Spleen (tissue), 7 donors: ENCODE results near the gene KDM4B.

Experiments used
- POLR2A ChIP-seq, 3 donors: fragments of 450-650 bp; IDR thresholded peaks; one replicate each; pipeline ENCODE4 v1.5.1; 2017; ENCODE audit warnings: antibody characterized with exemption in 3 of 3, mild to moderate bottlenecking in 1 of 3
- POLR2AphosphoS5 ChIP-seq, 3 donors: sonication (generic); formaldehyde crosslinking; IDR thresholded peaks; one replicate each; pipeline ENCODE4 v1.5.1; 2017; ENCODE audit warnings: antibody characterized with exemption in 3 of 3
- TF ChIP-seq, protein P1 (sequence below), 11 experiments: fragments of 200-600 bp in 7 of 11; fragments of 450-650 bp in 4 of 11; sonication (generic) in 4 of 11; IDR thresholded peaks in 8 of 11; conservative IDR thresholded peaks in 3 of 11; 1 replicate in 7 of 11; 2 replicates in 4 of 11; pipeline versions ENCODE4 v1.4.0 to v1.8.0; 2016 to 2021; ENCODE audit warnings: antibody characterized with exemption in 11 of 11, inconsistent platforms in 4 of 11, mild to moderate bottlenecking in 1 of 11
- donor health status: DM: no; HTN: no; CAD: no; lungs with moderate emphysema.
- donor health status: DM: no; HTN: no; CAD: no.
- donor health status: DM: no; HTN: no; CAD: no.

DNA sequence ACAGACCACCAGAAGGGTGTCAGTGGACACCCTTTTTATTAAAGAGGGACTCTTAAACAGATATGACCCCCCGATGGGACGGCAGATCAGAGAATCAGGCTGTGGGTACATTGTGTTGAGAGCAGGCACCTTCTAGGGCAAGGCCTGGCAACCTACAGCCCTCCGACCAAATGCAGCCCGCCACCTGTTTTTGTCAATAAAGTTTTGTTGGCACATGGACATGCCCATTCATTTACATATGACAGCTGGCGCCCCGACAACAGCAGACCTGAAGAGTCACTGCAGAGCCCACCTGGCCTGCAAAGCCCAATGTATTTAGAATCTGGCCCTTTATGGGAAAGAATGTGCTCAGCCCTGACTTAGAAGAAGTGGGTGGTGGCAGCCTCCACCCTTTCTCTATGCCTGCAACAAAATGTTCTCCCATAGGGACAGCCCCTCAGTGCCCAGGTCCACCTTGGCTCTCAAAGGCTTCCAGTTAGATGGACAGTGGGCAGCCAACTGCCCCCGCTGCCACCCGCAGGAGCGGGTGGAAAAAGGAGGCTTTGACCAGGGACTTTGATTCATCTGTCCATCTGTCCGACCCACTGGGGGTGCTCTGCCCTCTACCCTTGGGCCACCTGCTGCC is 186.8 kb downstream of the KDM4B start:
- TF ChIP-seq, protein P1, sequence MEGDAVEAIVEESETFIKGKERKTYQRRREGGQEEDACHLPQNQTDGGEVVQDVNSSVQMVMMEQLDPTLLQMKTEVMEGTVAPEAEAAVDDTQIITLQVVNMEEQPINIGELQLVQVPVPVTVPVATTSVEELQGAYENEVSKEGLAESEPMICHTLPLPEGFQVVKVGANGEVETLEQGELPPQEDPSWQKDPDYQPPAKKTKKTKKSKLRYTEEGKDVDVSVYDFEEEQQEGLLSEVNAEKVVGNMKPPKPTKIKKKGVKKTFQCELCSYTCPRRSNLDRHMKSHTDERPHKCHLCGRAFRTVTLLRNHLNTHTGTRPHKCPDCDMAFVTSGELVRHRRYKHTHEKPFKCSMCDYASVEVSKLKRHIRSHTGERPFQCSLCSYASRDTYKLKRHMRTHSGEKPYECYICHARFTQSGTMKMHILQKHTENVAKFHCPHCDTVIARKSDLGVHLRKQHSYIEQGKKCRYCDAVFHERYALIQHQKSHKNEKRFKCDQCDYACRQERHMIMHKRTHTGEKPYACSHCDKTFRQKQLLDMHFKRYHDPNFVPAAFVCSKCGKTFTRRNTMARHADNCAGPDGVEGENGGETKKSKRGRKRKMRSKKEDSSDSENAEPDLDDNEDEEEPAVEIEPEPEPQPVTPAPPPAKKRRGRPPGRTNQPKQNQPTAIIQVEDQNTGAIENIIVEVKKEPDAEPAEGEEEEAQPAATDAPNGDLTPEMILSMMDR (IDR thresholded peaks at IDR 0.05 in 8 of 11, conservative IDR thresholded peaks at IDR 0.05 in 3 of 11): no peak
- TF ChIP-seq POLR2AphosphoS5 (IDR thresholded peaks at IDR 0.05) (peak in 1 of 3 donors; percentile 2), POLR2A (IDR thresholded peaks at IDR 0.05) (no peak)
